Measurements from ENCODE around the gene TASOR2. TPM values are rescaled to one million over a fixed set of nuclear protein-coding genes. Genes with fewer than 3 reads are reported as not detected.

The TASOR2 gene
- total and polyA plus RNA-seq, 9 of the 15 experiments (the other 6 are each of a cell fraction or from before 2014, with no cell fraction given): 12.7 to 75.3 (median 52.3) TPM

DNA sequence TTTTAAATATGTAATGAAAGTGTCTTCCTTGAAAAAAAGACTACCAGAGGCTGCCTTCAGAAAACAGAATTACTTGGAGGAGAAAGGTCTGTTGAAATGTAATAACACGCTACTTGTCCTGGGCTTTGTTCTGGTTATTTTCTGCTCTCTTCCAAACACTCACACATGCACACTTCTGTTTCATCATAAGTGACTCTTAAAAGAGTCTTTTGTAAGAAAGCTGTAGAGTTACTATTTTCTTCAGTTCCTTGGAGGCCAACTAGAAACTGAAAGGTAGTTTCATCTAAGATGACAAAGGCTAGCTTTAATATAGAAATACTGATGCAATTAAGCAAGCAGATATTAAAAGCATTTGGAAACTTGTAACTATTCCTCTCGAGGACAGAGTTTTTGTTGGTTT lies 39.1 kb downstream of the TASOR2 start (continued):
- TF ChIP-seq, protein P1, sequence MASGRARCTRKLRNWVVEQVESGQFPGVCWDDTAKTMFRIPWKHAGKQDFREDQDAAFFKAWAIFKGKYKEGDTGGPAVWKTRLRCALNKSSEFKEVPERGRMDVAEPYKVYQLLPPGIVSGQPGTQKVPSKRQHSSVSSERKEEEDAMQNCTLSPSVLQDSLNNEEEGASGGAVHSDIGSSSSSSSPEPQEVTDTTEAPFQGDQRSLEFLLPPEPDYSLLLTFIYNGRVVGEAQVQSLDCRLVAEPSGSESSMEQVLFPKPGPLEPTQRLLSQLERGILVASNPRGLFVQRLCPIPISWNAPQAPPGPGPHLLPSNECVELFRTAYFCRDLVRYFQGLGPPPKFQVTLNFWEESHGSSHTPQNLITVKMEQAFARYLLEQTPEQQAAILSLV (tag; IDR thresholded peaks at IDR 0.05): no peak
- TF ChIP-seq, protein P2, sequence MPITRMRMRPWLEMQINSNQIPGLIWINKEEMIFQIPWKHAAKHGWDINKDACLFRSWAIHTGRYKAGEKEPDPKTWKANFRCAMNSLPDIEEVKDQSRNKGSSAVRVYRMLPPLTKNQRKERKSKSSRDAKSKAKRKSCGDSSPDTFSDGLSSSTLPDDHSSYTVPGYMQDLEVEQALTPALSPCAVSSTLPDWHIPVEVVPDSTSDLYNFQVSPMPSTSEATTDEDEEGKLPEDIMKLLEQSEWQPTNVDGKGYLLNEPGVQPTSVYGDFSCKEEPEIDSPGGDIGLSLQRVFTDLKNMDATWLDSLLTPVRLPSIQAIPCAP (CRISPR knock-in tag; IDR thresholded peaks at IDR 0.05; ENCODE audit: borderline replicate concordance): no peak
- no peak for TF ChIP-seq NCOA6 (IDR thresholded peaks at IDR 0.05)
- TF ChIP-seq ZNF589 (CRISPR knock-in tag; IDR thresholded peaks at IDR 0.05; ENCODE audit: low read depth): no peak
- TF ChIP-seq, protein P3, sequence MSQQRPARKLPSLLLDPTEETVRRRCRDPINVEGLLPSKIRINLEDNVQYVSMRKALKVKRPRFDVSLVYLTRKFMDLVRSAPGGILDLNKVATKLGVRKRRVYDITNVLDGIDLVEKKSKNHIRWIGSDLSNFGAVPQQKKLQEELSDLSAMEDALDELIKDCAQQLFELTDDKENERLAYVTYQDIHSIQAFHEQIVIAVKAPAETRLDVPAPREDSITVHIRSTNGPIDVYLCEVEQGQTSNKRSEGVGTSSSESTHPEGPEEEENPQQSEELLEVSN (IDR thresholded peaks at IDR 0.05; ENCODE audit: borderline replicate concordance in 1 of 2, extremely low read depth in 1 of 2, insufficient read depth in 1 of 2, insufficient read length in 1 of 2, low read depth in 1 of 2, low read length in 1 of 2, poor library complexity in 1 of 2, severe bottlenecking in 1 of 2): no peak
- TF ChIP-seq NFIX (CRISPR knock-in tag; IDR thresholded peaks at IDR 0.05; ENCODE audit: low read depth): no peak
- no peak for TF ChIP-seq SMARCB1 (IDR thresholded peaks at IDR 0.05; ENCODE audit: insufficient read length, low read depth)
- no peak for TF ChIP-seq MYNN (IDR thresholded peaks at IDR 0.05)
- no peak for TF ChIP-seq MYNN (CRISPR knock-in tag; IDR thresholded peaks at IDR 0.05)
- TF ChIP-seq, protein P4, sequence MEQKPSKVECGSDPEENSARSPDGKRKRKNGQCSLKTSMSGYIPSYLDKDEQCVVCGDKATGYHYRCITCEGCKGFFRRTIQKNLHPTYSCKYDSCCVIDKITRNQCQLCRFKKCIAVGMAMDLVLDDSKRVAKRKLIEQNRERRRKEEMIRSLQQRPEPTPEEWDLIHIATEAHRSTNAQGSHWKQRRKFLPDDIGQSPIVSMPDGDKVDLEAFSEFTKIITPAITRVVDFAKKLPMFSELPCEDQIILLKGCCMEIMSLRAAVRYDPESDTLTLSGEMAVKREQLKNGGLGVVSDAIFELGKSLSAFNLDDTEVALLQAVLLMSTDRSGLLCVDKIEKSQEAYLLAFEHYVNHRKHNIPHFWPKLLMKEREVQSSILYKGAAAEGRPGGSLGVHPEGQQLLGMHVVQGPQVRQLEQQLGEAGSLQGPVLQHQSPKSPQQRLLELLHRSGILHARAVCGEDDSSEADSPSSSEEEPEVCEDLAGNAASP (IDR thresholded peaks at IDR 0.05): no peak
- TF ChIP-seq LEF1 (IDR thresholded peaks at IDR 0.05): no peak

Measured in K562 (cell line).